Measurements from ENCODE around the gene PILRB. TPM values are rescaled to one million over a fixed set of nuclear protein-coding genes. Genes with fewer than 3 reads are reported as not detected.

PILRB gene
- total and polyA plus RNA-seq, 9 donors, result 17.2 to 55.9 (median 41.1) TPM

- no peak for DNase-seq
- TF ChIP-seq POLR2A (IDR thresholded peaks at IDR 0.05) (no peak), EP300 (IDR thresholded peaks at IDR 0.05) (no peak), CTCF (IDR thresholded peaks at IDR 0.05) (no peak)
- intact Hi-C loops (cut with DNase I), result no loop called here
Observed at GRCh38 chr7:100384628-100385294, 26.8 kb downstream of the PILRB start.

GRCh38 chr7:100386940-100387339 lies 29.0 kb downstream of the PILRB start:
- Histone ChIP-seq H3K36me3 (no peaks in the 10 kb centered on the region), H3K9me3 (no peaks in the 10 kb centered on the region), H3K27ac (no peak overlapping the region), H3K4me1 (ENCODE audit: insufficient read depth) (no peaks in the 10 kb centered on the region), H3K4me3 (no peak overlapping the region), H3K27me3 (no peaks in the 10 kb centered on the region)
- DNase-seq, result no peak
- WGBS, 3 donors, result 24 to 26% (median 24%) methylated on average over 5 of the region's 5 CpGs
- intact Hi-C loops (cut with DNase I), result no loop called here
- TF ChIP-seq CTCF (IDR thresholded peaks at IDR 0.05), result no peak

More at GRCh38 chr7:100384628-100385294, 26.8 kb downstream of the PILRB start:
- Histone ChIP-seq H3K4me1 (ENCODE audit: insufficient read depth) (no peaks in the 10 kb centered on the region), H3K4me3 (no peak overlapping the region), H3K9me3 (no peaks in the 10 kb centered on the region), H3K27ac (no peak overlapping the region), H3K27me3 (no peaks in the 10 kb centered on the region), H3K36me3 (no peaks in the 10 kb centered on the region)
- 80 to 82% (median 80%) methylated on average over 6 of the region's 6 CpGs for WGBS, 3 donors

GRCh38 chr7:100387695-100388094 lies 29.8 kb downstream of the PILRB start:
- Histone ChIP-seq H3K9me3 (no peaks in the 10 kb centered on the region), H3K27me3 (no peaks in the 10 kb centered on the region), H3K36me3 (no peaks in the 10 kb centered on the region), H3K27ac (no peak overlapping the region), H3K4me3 (no peak overlapping the region), H3K4me1 (ENCODE audit: insufficient read depth) (no peaks in the 10 kb centered on the region)
- DNase-seq, result no peak
- intact Hi-C loops (cut with DNase I), result no loop called here
- WGBS, 3 donors, result 30 to 54% (median 42%) methylated on average over 2 of the region's 2 CpGs
- no peak for TF ChIP-seq POLR2A (IDR thresholded peaks at IDR 0.05)
- no peak for TF ChIP-seq EP300 (IDR thresholded peaks at IDR 0.05)
- no peak for TF ChIP-seq CTCF (IDR thresholded peaks at IDR 0.05)

- Histone ChIP-seq H3K9me3 (no peaks in the 10 kb centered on the region), H3K27me3 (no peaks in the 10 kb centered on the region), H3K4me3 (no peak overlapping the region), H3K27ac (no peak overlapping the region), H3K4me1 (ENCODE audit: insufficient read depth) (no peaks in the 10 kb centered on the region), H3K36me3 (no peaks in the 10 kb centered on the region)
- no peak for DNase-seq
- WGBS, 3 donors, result 64 to 66% (median 66%) methylated on average over 8 to 9 of the region's 9 CpGs
- TF ChIP-seq CTCF (IDR thresholded peaks at IDR 0.05) (no peak), EP300 (IDR thresholded peaks at IDR 0.05) (no peak), POLR2A (IDR thresholded peaks at IDR 0.05) (no peak)
- intact Hi-C loops (cut with DNase I), result no loop called here
Observed at GRCh38 chr7:100389437-100390088, 31.6 kb downstream of the PILRB start.

Data from ovary (tissue), 9 donors.